ENCODE results near the gene EYA4.

The EYA4 gene

GRCh38 chr6:133550026-133550425 is 308.9 kb downstream of the EYA4 start:
- H3K36me3 ChIP-seq (replicated peaks; ENCODE audit: insufficient read depth, low read length) = no peaks in the 10 kb centered on the region
- no peaks in the 10 kb centered on the region for H3K27me3 ChIP-seq (replicated peaks; ENCODE audit: insufficient read depth, low read length)
- H3K27ac ChIP-seq (ENCODE audit: low read length) = no peak overlapping the region
- no peaks in the 10 kb centered on the region for H3K4me1 ChIP-seq (ENCODE audit: low read length)
- no peak overlapping the region for H3K4me3 ChIP-seq (ENCODE audit: low read length)
- TF ChIP-seq EZH2phosphoT487 (IDR thresholded peaks at IDR 0.05; ENCODE audit: low read length) (no peak), EZH2 (optimal IDR thresholded peaks at IDR 0.05; ENCODE audit: low read depth, low read length) (no peak)
- TF ChIP-seq, protein P1, sequence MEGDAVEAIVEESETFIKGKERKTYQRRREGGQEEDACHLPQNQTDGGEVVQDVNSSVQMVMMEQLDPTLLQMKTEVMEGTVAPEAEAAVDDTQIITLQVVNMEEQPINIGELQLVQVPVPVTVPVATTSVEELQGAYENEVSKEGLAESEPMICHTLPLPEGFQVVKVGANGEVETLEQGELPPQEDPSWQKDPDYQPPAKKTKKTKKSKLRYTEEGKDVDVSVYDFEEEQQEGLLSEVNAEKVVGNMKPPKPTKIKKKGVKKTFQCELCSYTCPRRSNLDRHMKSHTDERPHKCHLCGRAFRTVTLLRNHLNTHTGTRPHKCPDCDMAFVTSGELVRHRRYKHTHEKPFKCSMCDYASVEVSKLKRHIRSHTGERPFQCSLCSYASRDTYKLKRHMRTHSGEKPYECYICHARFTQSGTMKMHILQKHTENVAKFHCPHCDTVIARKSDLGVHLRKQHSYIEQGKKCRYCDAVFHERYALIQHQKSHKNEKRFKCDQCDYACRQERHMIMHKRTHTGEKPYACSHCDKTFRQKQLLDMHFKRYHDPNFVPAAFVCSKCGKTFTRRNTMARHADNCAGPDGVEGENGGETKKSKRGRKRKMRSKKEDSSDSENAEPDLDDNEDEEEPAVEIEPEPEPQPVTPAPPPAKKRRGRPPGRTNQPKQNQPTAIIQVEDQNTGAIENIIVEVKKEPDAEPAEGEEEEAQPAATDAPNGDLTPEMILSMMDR (IDR thresholded peaks at IDR 0.05; ENCODE audit: low read length) = no peak
- no peaks in the 10 kb centered on the region for H3K9me2 ChIP-seq (replicated peaks; ENCODE audit: insufficient read depth, low read length)
- H3K9ac ChIP-seq (ENCODE audit: low read length) = no peak overlapping the region
- H3K4me2 ChIP-seq (ENCODE audit: low read depth, low read length) = no peak overlapping the region
- no peaks in the 10 kb centered on the region for H3K9me3 ChIP-seq (replicated peaks; ENCODE audit: insufficient read depth, low read length)
- H3K79me2 ChIP-seq (ENCODE audit: low read length) = no peaks in the 10 kb centered on the region
- no peaks in the 10 kb centered on the region for H4K20me1 ChIP-seq (ENCODE audit: insufficient read depth, low read length)
- DNase-seq = no peak
- no peak overlapping the region for H2AFZ ChIP-seq (ENCODE audit: low read length)
- H3F3A ChIP-seq (ENCODE audit: insufficient read depth, low read length) = no peaks in the 10 kb centered on the region

- no peaks in the 10 kb centered on the region for H3K9me2 ChIP-seq (replicated peaks; ENCODE audit: insufficient read depth, low read length)
- H3K4me2 ChIP-seq (ENCODE audit: low read depth, low read length) = no peak overlapping the region
- TF ChIP-seq, protein P1 (IDR thresholded peaks at IDR 0.05; ENCODE audit: low read length) = no peak
- TF ChIP-seq EZH2phosphoT487 (IDR thresholded peaks at IDR 0.05; ENCODE audit: low read length) (no peak), EZH2 (optimal IDR thresholded peaks at IDR 0.05; ENCODE audit: low read depth, low read length) (no peak)
- H4K20me1 ChIP-seq (ENCODE audit: insufficient read depth, low read length) = no peaks in the 10 kb centered on the region
- no peaks in the 10 kb centered on the region for H3K4me1 ChIP-seq (ENCODE audit: low read length)
- no peak for DNase-seq
- no peak overlapping the region for H3K27ac ChIP-seq (ENCODE audit: low read length)
- no peaks in the 10 kb centered on the region for H3K27me3 ChIP-seq (replicated peaks; ENCODE audit: insufficient read depth, low read length)
- H3K4me3 ChIP-seq (ENCODE audit: low read length) = no peak overlapping the region
- H3K9ac ChIP-seq (ENCODE audit: low read length) = no peak overlapping the region
- no peaks in the 10 kb centered on the region for H3K36me3 ChIP-seq (replicated peaks; ENCODE audit: insufficient read depth, low read length)
- no peaks in the 10 kb centered on the region for H3K9me3 ChIP-seq (replicated peaks; ENCODE audit: insufficient read depth, low read length)
- H2AFZ ChIP-seq (ENCODE audit: low read length) = no peak overlapping the region
- H3F3A ChIP-seq (ENCODE audit: insufficient read depth, low read length) = no peaks in the 10 kb centered on the region
- H3K79me2 ChIP-seq (ENCODE audit: low read length) = no peaks in the 10 kb centered on the region
Measured at GRCh38 chr6:133551436-133551835, 310.3 kb downstream of the EYA4 start.

DNA sequence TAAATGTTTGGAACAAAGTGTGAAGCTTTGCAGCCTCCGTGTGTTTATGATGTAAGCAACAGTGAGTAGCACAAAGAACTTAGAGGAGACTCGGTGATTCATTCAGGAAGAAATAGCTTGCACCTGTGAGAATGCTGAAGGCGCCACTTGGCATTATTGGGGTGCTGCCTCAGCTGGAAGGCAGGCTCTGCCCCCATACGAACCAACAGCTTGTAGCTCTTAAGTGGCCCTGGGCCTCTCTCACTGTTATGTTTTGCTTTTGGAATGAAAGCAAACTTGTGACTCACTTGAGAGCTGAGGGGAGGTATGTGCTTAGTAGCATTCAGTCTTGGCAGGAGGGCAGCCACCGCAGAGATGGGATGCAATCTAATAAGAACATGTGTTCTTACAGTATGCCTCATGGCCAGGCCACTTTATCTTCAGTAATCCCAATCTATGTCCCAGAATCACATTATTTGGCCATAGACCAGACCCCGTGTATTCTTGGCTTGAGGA is 310.7 kb downstream of the EYA4 start:
- TF ChIP-seq EZH2 (optimal IDR thresholded peaks at IDR 0.05; ENCODE audit: low read depth, low read length) = no peak
- TF ChIP-seq, protein P1 (IDR thresholded peaks at IDR 0.05; ENCODE audit: low read length) = no peak
- no peak for TF ChIP-seq EZH2phosphoT487 (IDR thresholded peaks at IDR 0.05; ENCODE audit: low read length)
- no peak overlapping the region for H3K27ac ChIP-seq (ENCODE audit: low read length)
- H3K4me2 ChIP-seq (ENCODE audit: low read depth, low read length) = no peak overlapping the region
- no peak for DNase-seq
- H3K27me3 ChIP-seq (replicated peaks; ENCODE audit: insufficient read depth, low read length) = no peaks in the 10 kb centered on the region
- no peaks in the 10 kb centered on the region for H3K4me1 ChIP-seq (ENCODE audit: low read length)
- no peak overlapping the region for H2AFZ ChIP-seq (ENCODE audit: low read length)
- H3K9ac ChIP-seq (ENCODE audit: low read length) = no peak overlapping the region
- no peaks in the 10 kb centered on the region for H3K36me3 ChIP-seq (replicated peaks; ENCODE audit: insufficient read depth, low read length)
- no peaks in the 10 kb centered on the region for H3F3A ChIP-seq (ENCODE audit: insufficient read depth, low read length)
- H3K9me3 ChIP-seq (replicated peaks; ENCODE audit: insufficient read depth, low read length) = no peaks in the 10 kb centered on the region
- H3K4me3 ChIP-seq (ENCODE audit: low read length) = no peak overlapping the region
- H4K20me1 ChIP-seq (ENCODE audit: insufficient read depth, low read length) = no peaks in the 10 kb centered on the region
- H3K9me2 ChIP-seq (replicated peaks; ENCODE audit: insufficient read depth, low read length) = no peaks in the 10 kb centered on the region
- H3K79me2 ChIP-seq (ENCODE audit: low read length) = no peaks in the 10 kb centered on the region

Data from MM.1S (cell line).